Measurements from ENCODE around the gene FBP1. TPM values are rescaled to one million over a fixed set of nuclear protein-coding genes. Genes with fewer than 3 reads are reported as not detected.
A peak's percentile ranks its signal among the peaks of the same experiment; 100 is the strongest.

The FBP1 gene
- total RNA-seq: 1 to 10 TPM in 1 of 2 experiments, under 1 TPM in 1; 0.82 to 1.2 TPM

GRCh38 chr9:94639061-94639998, at the start of gene FBP1:
Gene FBP1, minus strand, starts transcription at chr9:94639518. Its CDS starts 208 bp downstream, at chr9:94639310.
- H3K9me3 Mint-ChIP-seq: no peaks in the 10 kb centered on the region
- H3K4me1 Mint-ChIP-seq: peaks cover 20% of the 10 kb centered on the region
- DNase-seq: peak; percentile 54
- H3K4me3 Mint-ChIP-seq: peak within 1 kb of the TSS; percentile 86
- H3K27ac Mint-ChIP-seq: peak within 1 kb of the TSS; percentile 76
- no peaks in the 10 kb centered on the region for H3K27me3 Mint-ChIP-seq
- H3K36me3 Mint-ChIP-seq: no peaks in the 10 kb centered on the region

GRCh38 chr9:94687451-94687850, 48.1 kb upstream of the FBP1 start:
- no peaks in the 10 kb centered on the region for H3K36me3 Mint-ChIP-seq
- H3K27ac Mint-ChIP-seq: peak overlapping the region; percentile 35
- H3K27me3 Mint-ChIP-seq: peaks cover 27% of the 10 kb centered on the region
- H3K9me3 Mint-ChIP-seq: no peaks in the 10 kb centered on the region
- H3K4me1 Mint-ChIP-seq: no peaks in the 10 kb centered on the region
- H3K4me3 Mint-ChIP-seq: no peak overlapping the region
- no peak for DNase-seq

GRCh38 chr9:94685359-94685758, 46.0 kb upstream of the FBP1 start:
- Mint-ChIP-seq H3K9me3 (no peaks in the 10 kb centered on the region), H3K4me3 (no peak overlapping the region), H3K27ac (no peak overlapping the region), H3K27me3 (peaks cover 20% of the 10 kb centered on the region), H3K4me1 (peaks cover 1% of the 10 kb centered on the region), H3K36me3 (no peaks in the 10 kb centered on the region)
- DNase-seq: no peak

- Mint-ChIP-seq H3K27me3 (peaks cover 10% of the 10 kb centered on the region), H3K4me1 (peaks cover 1% of the 10 kb centered on the region), H3K4me3 (no peak overlapping the region), H3K36me3 (no peaks in the 10 kb centered on the region), H3K9me3 (no peaks in the 10 kb centered on the region), H3K27ac (no peak overlapping the region)
- peak; percentile 42 for DNase-seq
Measured at GRCh38 chr9:94681508-94681907, 42.2 kb upstream of the FBP1 start.

- no peak for DNase-seq
- H3K36me3 Mint-ChIP-seq: no peaks in the 10 kb centered on the region
- H3K4me3 Mint-ChIP-seq: no peak overlapping the region
- peaks cover 7% of the 10 kb centered on the region for H3K27me3 Mint-ChIP-seq
- no peaks in the 10 kb centered on the region for H3K9me3 Mint-ChIP-seq
- H3K27ac Mint-ChIP-seq: no peak overlapping the region
- H3K4me1 Mint-ChIP-seq: peaks cover 1% of the 10 kb centered on the region
Measured at GRCh38 chr9:94680621-94681020, 41.3 kb upstream of the FBP1 start.

- Mint-ChIP-seq H3K36me3 (no peaks in the 10 kb centered on the region), H3K4me1 (peaks cover 1% of the 10 kb centered on the region), H3K27me3 (peaks cover 7% of the 10 kb centered on the region), H3K27ac (no peak overlapping the region), H3K4me3 (no peak overlapping the region), H3K9me3 (no peaks in the 10 kb centered on the region)
- no peak for DNase-seq
Measured at GRCh38 chr9:94680020-94680419, 40.7 kb upstream of the FBP1 start.

- Mint-ChIP-seq H3K4me1 (peaks cover 1% of the 10 kb centered on the region), H3K27ac (no peak overlapping the region), H3K36me3 (no peaks in the 10 kb centered on the region), H3K27me3 (peaks cover 7% of the 10 kb centered on the region), H3K4me3 (no peak overlapping the region), H3K9me3 (no peaks in the 10 kb centered on the region)
- no peak for DNase-seq
Measured at GRCh38 chr9:94679587-94679986, 40.3 kb upstream of the FBP1 start.

GRCh38 chr9:94677929-94678328, 38.6 kb upstream of the FBP1 start:
- Mint-ChIP-seq H3K4me3 (no peak overlapping the region), H3K9me3 (no peaks in the 10 kb centered on the region), H3K27me3 (peaks cover 7% of the 10 kb centered on the region), H3K36me3 (no peaks in the 10 kb centered on the region), H3K27ac (no peak overlapping the region), H3K4me1 (peaks cover 1% of the 10 kb centered on the region)
- no peak for DNase-seq

- Mint-ChIP-seq H3K27me3 (peaks cover 7% of the 10 kb centered on the region), H3K4me3 (no peak overlapping the region), H3K9me3 (no peaks in the 10 kb centered on the region), H3K36me3 (no peaks in the 10 kb centered on the region), H3K27ac (no peak overlapping the region), H3K4me1 (peaks cover 1% of the 10 kb centered on the region)
- DNase-seq: no peak
Measured at GRCh38 chr9:94676446-94677131, 37.3 kb upstream of the FBP1 start.

- peaks cover 7% of the 10 kb centered on the region for H3K27me3 Mint-ChIP-seq
- H3K9me3 Mint-ChIP-seq: no peaks in the 10 kb centered on the region
- H3K36me3 Mint-ChIP-seq: no peaks in the 10 kb centered on the region
- no peak overlapping the region for H3K4me3 Mint-ChIP-seq
- H3K4me1 Mint-ChIP-seq: no peaks in the 10 kb centered on the region
- no peak overlapping the region for H3K27ac Mint-ChIP-seq
- no peak for DNase-seq
Measured at GRCh38 chr9:94675008-94675881, 35.9 kb upstream of the FBP1 start.

GRCh38 chr9:94672811-94673487, 33.6 kb upstream of the FBP1 start:
- Mint-ChIP-seq H3K9me3 (no peaks in the 10 kb centered on the region), H3K27ac (no peak overlapping the region), H3K4me1 (peaks cover 5% of the 10 kb centered on the region), H3K36me3 (no peaks in the 10 kb centered on the region), H3K27me3 (no peaks in the 10 kb centered on the region), H3K4me3 (no peak overlapping the region)
- no peak for DNase-seq

- peaks cover 5% of the 10 kb centered on the region for H3K4me1 Mint-ChIP-seq
- peak overlapping the region; percentile 74 for H3K27ac Mint-ChIP-seq
- no peaks in the 10 kb centered on the region for H3K36me3 Mint-ChIP-seq
Measured at GRCh38 chr9:94668928-94669729, 29.8 kb upstream of the FBP1 start.

GRCh38 chr9:94668418-94668927, 29.2 kb upstream of the FBP1 start:
- H3K9me3 Mint-ChIP-seq: no peaks in the 10 kb centered on the region
- no peak overlapping the region for H3K4me3 Mint-ChIP-seq
- H3K27me3 Mint-ChIP-seq: peaks cover 7% of the 10 kb centered on the region
- H3K4me1 Mint-ChIP-seq: peaks cover 5% of the 10 kb centered on the region
- H3K36me3 Mint-ChIP-seq: no peaks in the 10 kb centered on the region
- DNase-seq: no peak
- no peak overlapping the region for H3K27ac Mint-ChIP-seq

More at GRCh38 chr9:94668928-94669729, 29.8 kb upstream of the FBP1 start:
- no peaks in the 10 kb centered on the region for H3K9me3 Mint-ChIP-seq
- peak overlapping the region; percentile 82 for H3K4me3 Mint-ChIP-seq
- H3K27me3 Mint-ChIP-seq: peaks cover under 1% of the 10 kb centered on the region
- peak; percentile 55 for DNase-seq

Measured in activated naive CD8-positive, alpha-beta T cell treated with anti-CD3 and anti-CD28 coated beads for 36 hours (primary cell).